ENCODE measurements around the gene CAMTA1. TPM values are rescaled to one million over a fixed set of nuclear protein-coding genes. Genes with fewer than 3 reads are reported as not detected.

The CAMTA1 gene
- total RNA-seq, 1 experiment from 2014 or later, result 60.0 TPM

GRCh38 chr1:7198664-7199063 lies 413.4 kb downstream of the CAMTA1 start:
- Histone ChIP-seq H3K36me3 (ENCODE audit: control insufficient read depth, insufficient read depth, low read length) (no peaks in the 10 kb centered on the region), H3K4me3 (ENCODE audit: low read depth, low read length) (no peak overlapping the region), H3K9me3 (no peaks in the 10 kb centered on the region), H3K27me3 (replicated peaks; ENCODE audit: control insufficient read depth, insufficient read depth, low read length) (no peaks in the 10 kb centered on the region), H3K4me1 (no peaks in the 10 kb centered on the region)
- no peaks in the 10 kb centered on the region for H3K9me3 Mint-ChIP-seq (ENCODE audit: unreplicated experiment)
- TF ChIP-seq, protein P1, sequence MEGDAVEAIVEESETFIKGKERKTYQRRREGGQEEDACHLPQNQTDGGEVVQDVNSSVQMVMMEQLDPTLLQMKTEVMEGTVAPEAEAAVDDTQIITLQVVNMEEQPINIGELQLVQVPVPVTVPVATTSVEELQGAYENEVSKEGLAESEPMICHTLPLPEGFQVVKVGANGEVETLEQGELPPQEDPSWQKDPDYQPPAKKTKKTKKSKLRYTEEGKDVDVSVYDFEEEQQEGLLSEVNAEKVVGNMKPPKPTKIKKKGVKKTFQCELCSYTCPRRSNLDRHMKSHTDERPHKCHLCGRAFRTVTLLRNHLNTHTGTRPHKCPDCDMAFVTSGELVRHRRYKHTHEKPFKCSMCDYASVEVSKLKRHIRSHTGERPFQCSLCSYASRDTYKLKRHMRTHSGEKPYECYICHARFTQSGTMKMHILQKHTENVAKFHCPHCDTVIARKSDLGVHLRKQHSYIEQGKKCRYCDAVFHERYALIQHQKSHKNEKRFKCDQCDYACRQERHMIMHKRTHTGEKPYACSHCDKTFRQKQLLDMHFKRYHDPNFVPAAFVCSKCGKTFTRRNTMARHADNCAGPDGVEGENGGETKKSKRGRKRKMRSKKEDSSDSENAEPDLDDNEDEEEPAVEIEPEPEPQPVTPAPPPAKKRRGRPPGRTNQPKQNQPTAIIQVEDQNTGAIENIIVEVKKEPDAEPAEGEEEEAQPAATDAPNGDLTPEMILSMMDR (IDR thresholded peaks at IDR 0.05; ENCODE audit: insufficient read depth in 1 of 2, low read depth in 1 of 2, low read length in 1 of 2, severe bottlenecking in 1 of 2, unreplicated experiment in 1 of 2), result no peak
- ChIA-PET POLR2A (no interaction called here), CTCF (no interaction called here)
- intact Hi-C loops (cut with micrococcal nuclease; ENCODE audit: unreplicated experiment), result no loop called here
- DNase-seq, result no peak
- no peak overlapping the region for H3K4me3 Mint-ChIP-seq (ENCODE audit: unreplicated experiment)
- H3K4me1 Mint-ChIP-seq (ENCODE audit: low read depth, unreplicated experiment), result no peaks in the 10 kb centered on the region
- no peak overlapping the region for H3K27ac Mint-ChIP-seq (ENCODE audit: unreplicated experiment)
- peaks cover 24% of the 10 kb centered on the region for H3K27me3 Mint-ChIP-seq (ENCODE audit: insufficient read depth, unreplicated experiment)
- H3K36me3 Mint-ChIP-seq (ENCODE audit: insufficient read depth, unreplicated experiment), result no peaks in the 10 kb centered on the region
- no TSS peak for BruUV-seq (replicated peaks)

DNA sequence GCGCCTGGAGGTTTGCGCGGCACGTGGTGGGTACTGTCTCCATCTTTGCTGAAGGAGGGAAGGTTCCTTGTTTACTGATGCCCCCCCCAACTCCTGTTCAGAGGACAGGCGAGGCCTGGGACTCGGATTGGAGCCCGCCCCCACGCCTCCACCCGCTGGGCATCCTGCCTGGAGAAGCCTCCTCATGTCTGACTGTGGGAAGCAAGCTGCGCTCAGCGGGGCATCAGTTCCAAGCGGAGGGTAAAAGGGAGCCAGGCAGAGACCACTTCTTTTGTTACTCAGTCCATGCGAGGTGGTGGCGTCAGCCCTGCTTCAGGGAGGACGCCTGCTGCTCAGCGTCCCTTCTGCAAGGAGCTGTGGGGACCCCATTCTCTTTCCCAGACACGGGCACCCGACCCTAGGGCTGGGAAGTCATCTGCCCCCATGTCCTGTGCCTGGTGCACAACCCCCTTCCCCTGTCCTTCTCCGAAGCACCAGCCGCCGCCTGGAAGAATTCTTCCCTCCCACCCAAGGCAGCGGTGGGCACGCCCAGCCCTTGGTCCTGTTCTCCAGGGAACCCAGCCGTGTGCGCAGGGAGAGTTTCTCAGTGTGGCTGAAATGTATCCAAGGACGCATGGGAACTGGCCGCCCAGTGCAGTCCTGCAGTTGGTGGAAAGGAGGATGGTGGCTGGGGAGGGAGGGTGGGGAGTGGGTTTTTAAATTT lies 414.0 kb downstream of the CAMTA1 start:
- Histone ChIP-seq H3K27me3 (replicated peaks; ENCODE audit: control insufficient read depth, insufficient read depth, low read length) (no peaks in the 10 kb centered on the region), H3K4me3 (ENCODE audit: low read depth, low read length) (no peak overlapping the region), H3K36me3 (ENCODE audit: control insufficient read depth, insufficient read depth, low read length) (no peaks in the 10 kb centered on the region), H3K9me3 (no peaks in the 10 kb centered on the region), H3K4me1 (no peaks in the 10 kb centered on the region)
- Mint-ChIP-seq H3K4me1 (ENCODE audit: low read depth, unreplicated experiment) (no peaks in the 10 kb centered on the region), H3K9me3 (ENCODE audit: unreplicated experiment) (no peaks in the 10 kb centered on the region), H3K36me3 (ENCODE audit: insufficient read depth, unreplicated experiment) (no peaks in the 10 kb centered on the region), H3K27ac (ENCODE audit: unreplicated experiment) (no peak overlapping the region), H3K4me3 (ENCODE audit: unreplicated experiment) (no peak overlapping the region), H3K27me3 (ENCODE audit: insufficient read depth, unreplicated experiment) (peaks cover 27% of the 10 kb centered on the region)
- no peak for DNase-seq
- CTCF ChIA-PET, result no interaction called here
- POLR2A ChIA-PET, result no interaction called here
- no TSS peak for BruUV-seq (replicated peaks)
- intact Hi-C loops (cut with micrococcal nuclease; ENCODE audit: unreplicated experiment), result no loop called here
- TF ChIP-seq, protein P1 (IDR thresholded peaks at IDR 0.05; ENCODE audit: insufficient read depth in 1 of 2, low read depth in 1 of 2, low read length in 1 of 2, severe bottlenecking in 1 of 2, unreplicated experiment in 1 of 2), result no peak

- Mint-ChIP-seq H3K27ac (ENCODE audit: unreplicated experiment) (no peak overlapping the region), H3K4me3 (ENCODE audit: unreplicated experiment) (no peak overlapping the region), H3K36me3 (ENCODE audit: insufficient read depth, unreplicated experiment) (no peaks in the 10 kb centered on the region), H3K4me1 (ENCODE audit: low read depth, unreplicated experiment) (no peaks in the 10 kb centered on the region), H3K27me3 (ENCODE audit: insufficient read depth, unreplicated experiment) (peaks cover 24% of the 10 kb centered on the region), H3K9me3 (ENCODE audit: unreplicated experiment) (no peaks in the 10 kb centered on the region)
- POLR2A ChIA-PET, result no interaction called here
- no peaks in the 10 kb centered on the region for H3K36me3 ChIP-seq (ENCODE audit: control insufficient read depth, insufficient read depth, low read length)
- no peaks in the 10 kb centered on the region for H3K4me1 ChIP-seq
- H3K9me3 ChIP-seq, result no peaks in the 10 kb centered on the region
- H3K27me3 ChIP-seq (replicated peaks; ENCODE audit: control insufficient read depth, insufficient read depth, low read length), result no peaks in the 10 kb centered on the region
- CTCF ChIA-PET, result interaction anchor here (1.9 kb wide), 1 partner anchor 165 kb away, joined by 8 read pairs; no protein-coding TSS in a partner anchor
- H3K4me3 ChIP-seq (ENCODE audit: low read depth, low read length), result no peak overlapping the region
- DNase-seq, result peak in 1 of 2 experiments; percentile 43
- TF ChIP-seq, protein P1 (IDR thresholded peaks at IDR 0.05; ENCODE audit: insufficient read depth in 1 of 2, low read depth in 1 of 2, low read length in 1 of 2, severe bottlenecking in 1 of 2, unreplicated experiment in 1 of 2), result peak; percentile 44 to 53
- intact Hi-C loops (cut with micrococcal nuclease; ENCODE audit: unreplicated experiment), result no loop called here
- no TSS peak for BruUV-seq (replicated peaks)
Measured at GRCh38 chr1:7207875-7208646, 422.8 kb downstream of the CAMTA1 start.
